IPS DF 6.9 (cell line): ENCODE data around the gene TEAD4.

Source experiments
- DNase-seq: peaks from one replicate; pipeline ENCODE4 v3.0.0-alpha.2; 2013; ENCODE audit warnings: low read depth, low spot score
- H3K27ac ChIP-seq: one replicate; pipeline ENCODE4 v1.5.1; 2013; ENCODE audit warnings: low read length, control low read depth
- H3K27me3 ChIP-seq: 2 replicates; pipeline ENCODE4 v1.6.1; 2013; ENCODE audit warnings: mild to moderate bottlenecking, low read length; ENCODE audit not compliant: control insufficient read depth, insufficient read depth
- H3K36me3 ChIP-seq: 2 replicates; pipeline ENCODE4 v1.6.1; 2013; ENCODE audit warnings: low read length; ENCODE audit not compliant: control insufficient read depth, insufficient read depth
- H3K4me1 ChIP-seq: 2 replicates; pipeline ENCODE4 v1.6.1; 2013; ENCODE audit warnings: low read length; ENCODE audit not compliant: control insufficient read depth, insufficient read depth
- H3K4me3 ChIP-seq: 2 replicates; pipeline ENCODE4 v1.5.1; 2013; ENCODE audit warnings: mild to moderate bottlenecking, low read length
- H3K9me3 ChIP-seq: 2 replicates; pipeline ENCODE4 v1.6.1; 2013; ENCODE audit warnings: low read length, inconsistent platforms; ENCODE audit not compliant: control insufficient read depth, insufficient read depth
- WGBS: extraction: QIAGEN DNeasy Blood & Tissue Kit; methylation state at CpG from one replicate; pipeline ENCODE4 v1.1.7; 2013; ENCODE audit warnings: mixed read lengths, missing lambda C conversion rate; ENCODE audit not compliant: insufficient read length, insufficient coverage; 5-methylcytosine and 5-hydroxymethylcytosine counted together

Gene TEAD4

DNA sequence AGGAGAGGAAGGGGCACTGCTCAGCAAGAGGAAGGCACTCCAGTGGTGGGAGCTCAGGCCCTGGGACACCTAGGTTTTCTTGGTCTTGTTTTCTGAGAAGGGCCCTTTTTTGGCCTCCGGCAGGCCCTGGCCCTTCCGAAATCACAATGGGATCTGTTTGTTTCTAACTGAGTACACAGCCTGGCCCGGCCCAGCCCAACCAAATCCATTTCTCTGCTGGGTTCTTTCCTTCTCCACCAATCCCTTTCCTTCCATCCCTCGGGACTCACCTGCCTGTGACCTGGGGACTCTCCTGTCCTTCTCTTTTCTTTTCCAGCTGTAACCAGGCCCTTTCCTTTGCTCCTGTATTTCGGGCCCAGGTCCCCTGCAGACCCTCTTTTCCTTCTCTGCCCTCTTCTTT, 18.6 kb downstream of the TEAD4 start:
- DNase-seq, result no peak
- no CpG with 5 or more reads among the region's 5 CpGs for WGBS
- Histone ChIP-seq H3K4me3 (no peak overlapping the region), H3K27ac (no peak overlapping the region), H3K9me3 (no peaks in the 10 kb centered on the region), H3K4me1 (peaks cover 9% of the 10 kb centered on the region), H3K27me3 (no peaks in the 10 kb centered on the region), H3K36me3 (peaks cover 10% of the 10 kb centered on the region)

DNA sequence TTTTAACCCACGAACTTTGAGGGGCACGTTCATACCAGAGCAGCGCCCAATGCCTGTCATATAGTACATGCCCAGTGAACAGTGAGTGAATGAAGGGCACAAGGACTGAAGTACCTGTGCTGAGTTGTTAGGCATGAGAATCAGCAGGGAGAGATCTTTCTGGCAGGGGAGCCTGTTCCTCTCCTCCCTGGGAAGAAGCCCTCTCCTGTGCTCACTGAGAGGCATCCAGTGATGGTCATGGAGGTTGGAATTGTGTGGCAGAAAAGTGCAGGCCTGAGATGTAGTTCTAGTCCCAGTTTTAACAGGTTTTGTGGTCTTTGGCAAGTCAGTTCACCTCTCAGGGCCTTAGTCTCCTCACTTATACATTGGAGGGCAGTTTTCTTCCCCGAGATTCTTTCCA, 20.6 kb downstream of the TEAD4 start:
- H3K36me3 ChIP-seq, result peaks cover 18% of the 10 kb centered on the region
- H3K27ac ChIP-seq, result no peak overlapping the region
- no peak for DNase-seq
- no peaks in the 10 kb centered on the region for H3K9me3 ChIP-seq
- peaks cover 4% of the 10 kb centered on the region for H3K4me1 ChIP-seq
- no CpG with 5 or more reads among the region's 4 CpGs for WGBS
- no peak overlapping the region for H3K4me3 ChIP-seq
- no peaks in the 10 kb centered on the region for H3K27me3 ChIP-seq

DNA sequence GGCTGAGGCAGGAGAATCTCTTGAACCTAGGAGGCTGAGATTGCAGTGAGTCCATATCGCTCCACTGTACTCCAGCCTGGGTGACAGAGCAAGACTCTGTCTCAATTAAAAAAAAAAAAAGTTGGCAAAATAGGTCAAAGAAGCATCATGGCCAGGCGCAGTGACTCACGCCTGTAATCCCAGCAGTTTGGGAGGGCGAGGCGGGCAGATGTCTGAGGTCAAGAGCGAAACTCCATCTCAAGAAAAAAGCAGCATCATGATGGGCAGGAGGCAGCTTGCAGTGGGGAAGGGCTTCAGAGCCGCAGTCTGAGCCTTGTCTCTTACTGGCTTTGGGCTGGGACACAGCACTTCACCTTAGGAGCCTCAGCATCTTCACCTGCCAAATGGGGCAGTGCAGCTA, 21.4 kb downstream of the TEAD4 start:
- Histone ChIP-seq H3K27ac (no peak overlapping the region), H3K36me3 (peaks cover 18% of the 10 kb centered on the region), H3K9me3 (no peaks in the 10 kb centered on the region), H3K27me3 (no peaks in the 10 kb centered on the region), H3K4me1 (peaks cover 4% of the 10 kb centered on the region), H3K4me3 (no peak overlapping the region)
- DNase-seq, result no peak
- WGBS, result no CpG with 5 or more reads among the region's 7 CpGs

DNA sequence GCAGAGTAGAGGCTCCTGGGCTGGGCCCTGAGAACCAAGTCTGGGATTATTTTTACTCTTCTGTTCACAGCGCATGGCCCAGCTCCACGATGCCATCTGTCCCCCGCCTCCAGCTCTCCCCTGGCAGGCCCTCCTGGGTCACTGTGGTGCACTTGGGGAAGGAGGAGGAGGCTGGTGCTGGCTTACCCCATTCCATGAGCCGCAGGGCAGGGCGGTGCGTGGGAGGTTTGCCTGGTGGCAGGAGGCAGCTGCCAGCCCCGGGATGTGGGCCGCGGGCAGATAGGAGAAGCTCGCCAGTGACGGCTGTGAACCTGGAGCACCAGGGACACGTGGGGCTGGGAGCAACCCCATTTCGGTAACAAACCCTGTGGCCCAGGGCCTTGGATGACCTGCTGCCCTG, 23.2 kb downstream of the TEAD4 start:
- Histone ChIP-seq H3K4me1 (no peaks in the 10 kb centered on the region; the same call in 1 of the 2 replicates), H3K9me3 (no peaks in the 10 kb centered on the region), H3K36me3 (peaks cover 18% of the 10 kb centered on the region), H3K27me3 (no peaks in the 10 kb centered on the region), H3K27ac (no peak overlapping the region), H3K4me3 (no peak overlapping the region)
- no peak for DNase-seq
- no CpG with 5 or more reads among the region's 13 CpGs for WGBS

DNA sequence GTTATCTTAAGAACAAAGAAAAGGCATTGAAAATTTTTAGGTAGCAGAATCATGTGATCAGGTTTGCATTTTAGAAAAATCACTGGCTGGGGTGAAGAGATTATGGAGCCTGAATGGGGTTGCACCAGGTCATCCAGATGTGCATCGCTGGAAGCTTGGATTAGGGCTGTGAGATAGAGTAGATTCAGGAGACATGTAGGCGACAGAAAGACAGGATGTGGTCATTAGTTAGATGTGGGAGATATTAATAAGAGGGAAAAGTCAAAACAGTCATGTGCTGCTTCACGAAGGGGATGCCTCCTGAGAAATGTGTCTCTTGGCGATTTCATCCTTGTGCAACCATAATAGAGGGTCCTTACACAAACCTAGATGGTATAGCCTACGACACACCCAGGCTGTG, 25.1 kb downstream of the TEAD4 start:
- WGBS, result 100% methylated on average over 1 of the region's 5 CpGs
- no peaks in the 10 kb centered on the region for H3K9me3 ChIP-seq
- no peak overlapping the region for H3K27ac ChIP-seq
- H3K36me3 ChIP-seq, result peaks cover 16% of the 10 kb centered on the region
- no peak overlapping the region for H3K4me3 ChIP-seq
- H3K27me3 ChIP-seq, result no peaks in the 10 kb centered on the region
- no peak for DNase-seq
- H3K4me1 ChIP-seq, result no peaks in the 10 kb centered on the region; the same call in 1 of the 2 replicates

DNA sequence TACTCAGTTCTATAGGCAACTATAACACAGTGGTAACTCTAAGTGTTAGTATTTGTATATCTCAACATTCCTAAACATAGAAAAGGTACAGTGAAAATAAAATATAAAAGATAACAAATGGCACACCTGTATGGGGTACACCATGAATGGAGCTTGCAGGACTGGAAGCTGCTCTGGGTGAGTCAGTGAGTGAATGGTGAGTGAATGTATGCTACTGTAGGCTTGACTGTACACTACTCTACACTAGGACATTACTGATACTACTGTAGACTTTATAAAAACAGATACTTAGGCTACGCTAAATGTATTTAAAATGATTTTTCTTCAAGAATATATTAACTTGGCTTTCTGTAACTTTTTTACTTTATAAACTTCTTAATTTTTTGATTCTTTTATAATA, 25.5 kb downstream of the TEAD4 start:
- no CpG with 5 or more reads among the region's 1 CpG for WGBS
- Histone ChIP-seq H3K9me3 (no peaks in the 10 kb centered on the region), H3K36me3 (peaks cover 12% of the 10 kb centered on the region), H3K27me3 (no peaks in the 10 kb centered on the region), H3K27ac (no peak overlapping the region), H3K4me3 (no peak overlapping the region), H3K4me1 (no peaks in the 10 kb centered on the region; the same call in 1 of the 2 replicates)
- DNase-seq, result no peak

DNA sequence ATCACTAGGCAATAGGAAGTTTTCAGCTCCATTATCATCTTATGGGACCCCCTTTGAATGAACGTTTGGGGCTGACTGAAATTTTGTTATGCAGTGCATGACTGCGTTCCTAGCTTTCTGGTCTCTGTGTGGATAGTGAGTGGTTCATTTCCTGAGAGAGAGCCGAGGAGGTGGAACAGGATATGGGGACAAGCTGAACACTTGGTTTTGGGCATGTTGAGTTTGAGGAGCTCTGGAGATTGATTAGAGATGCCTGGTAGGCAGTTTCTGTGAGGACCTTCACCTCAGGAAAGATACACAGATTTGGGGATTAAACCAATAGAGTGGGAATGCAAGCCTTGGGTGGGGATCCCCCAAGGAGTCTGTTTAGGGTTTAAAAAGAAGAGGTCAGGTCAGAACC, 27.7 kb downstream of the TEAD4 start:
- Histone ChIP-seq H3K4me3 (no peak overlapping the region), H3K4me1 (no peaks in the 10 kb centered on the region; the same call in 1 of the 2 replicates), H3K9me3 (no peaks in the 10 kb centered on the region), H3K27me3 (no peaks in the 10 kb centered on the region), H3K36me3 (peaks cover 11% of the 10 kb centered on the region), H3K27ac (no peak overlapping the region)
- WGBS, result no CpG with 5 or more reads among the region's 3 CpGs
- DNase-seq, result no peak

DNA sequence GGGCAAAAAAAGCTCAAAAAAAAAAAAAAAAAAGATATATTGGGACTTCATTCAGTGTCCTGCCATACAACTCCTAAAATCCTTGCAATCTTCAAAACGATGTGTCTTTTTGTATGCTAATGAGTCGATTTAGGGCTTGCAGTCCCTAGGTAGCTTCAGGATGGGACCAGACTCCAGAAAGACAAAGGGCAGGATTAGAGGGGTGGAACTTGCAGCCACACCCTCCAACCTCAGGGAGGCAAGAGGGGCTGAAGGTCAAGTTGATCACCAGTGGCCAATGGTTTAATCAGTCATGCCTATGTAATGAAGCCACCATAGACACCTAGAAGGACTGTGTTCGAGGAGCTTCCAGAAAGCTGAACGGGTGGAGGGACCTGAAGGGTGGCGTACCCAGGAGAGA, 29.3 kb downstream of the TEAD4 start:
- Histone ChIP-seq H3K27me3 (no peaks in the 10 kb centered on the region), H3K4me3 (no peak overlapping the region), H3K9me3 (no peaks in the 10 kb centered on the region), H3K27ac (no peak overlapping the region), H3K36me3 (peaks cover 5% of the 10 kb centered on the region; the same call in 1 of the 2 replicates), H3K4me1 (no peaks in the 10 kb centered on the region)
- WGBS, result no CpG with 5 or more reads among the region's 5 CpGs
- DNase-seq, result no peak

DNA sequence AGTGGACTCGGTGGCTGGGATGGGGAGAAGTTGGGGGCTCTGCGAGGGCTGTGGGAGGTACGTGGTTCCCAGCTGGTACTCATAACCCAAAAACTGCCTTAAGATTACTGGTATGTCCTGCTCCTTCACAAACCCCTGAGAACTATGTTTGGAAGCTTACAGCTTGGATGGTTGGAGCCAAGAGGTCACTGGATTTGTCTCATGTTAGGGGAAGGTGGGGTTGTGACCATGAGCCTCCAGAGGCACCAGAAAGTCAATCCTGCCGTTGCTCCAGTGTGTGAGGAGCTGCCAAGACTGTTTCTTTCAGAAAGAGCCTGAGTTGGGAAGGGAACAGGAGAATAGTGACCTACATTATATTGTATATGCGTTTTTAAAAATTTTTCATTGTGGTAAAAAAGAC, 33.5 kb downstream of the TEAD4 start:
- Histone ChIP-seq H3K27ac (no peak overlapping the region), H3K36me3 (peaks cover 10% of the 10 kb centered on the region), H3K4me1 (peaks cover 2% of the 10 kb centered on the region; the same call in 1 of the 2 replicates), H3K27me3 (no peaks in the 10 kb centered on the region), H3K9me3 (no peaks in the 10 kb centered on the region), H3K4me3 (no peak overlapping the region)
- DNase-seq, result no peak
- no CpG with 5 or more reads among the region's 5 CpGs for WGBS

DNA sequence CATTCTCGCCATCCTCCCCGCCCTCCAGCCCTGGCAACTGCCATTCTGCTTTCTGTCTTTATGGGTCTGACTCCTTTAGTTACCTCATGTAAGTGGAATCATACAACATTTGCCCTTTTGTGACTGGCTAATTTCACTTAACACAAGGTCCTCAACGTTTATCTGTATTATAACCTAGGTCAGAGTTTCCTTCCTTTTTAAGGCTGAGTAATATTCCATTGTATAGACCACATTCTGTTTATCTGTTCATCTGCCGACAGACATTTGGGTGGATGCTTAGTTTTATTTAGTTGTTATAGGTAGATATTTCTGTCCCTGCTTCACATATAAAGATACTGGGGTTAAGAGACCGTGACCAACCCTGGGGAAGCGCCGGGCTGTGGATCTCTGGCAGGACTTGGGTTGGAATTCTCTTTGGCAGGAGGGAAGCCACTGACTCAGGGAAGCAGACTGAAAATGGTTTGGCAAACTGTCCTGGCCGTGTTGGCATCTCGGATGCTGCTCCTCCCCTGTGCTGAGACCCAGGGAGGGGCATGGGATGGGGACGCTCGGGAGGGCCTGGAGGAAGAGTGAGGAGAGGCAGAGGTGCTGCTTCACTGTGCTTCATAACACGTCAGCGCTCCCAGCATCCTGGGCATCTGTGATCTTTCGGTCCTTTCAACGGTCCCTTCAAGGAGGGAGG, 38.9 kb downstream of the TEAD4 start:
- Histone ChIP-seq H3K9me3 (no peaks in the 10 kb centered on the region), H3K36me3 (peaks cover 10% of the 10 kb centered on the region), H3K4me1 (peaks cover 14% of the 10 kb centered on the region), H3K27me3 (no peaks in the 10 kb centered on the region), H3K4me3 (no peak overlapping the region), H3K27ac (no peak overlapping the region)
- no peak for DNase-seq
- 100% methylated on average over 1 of the region's 15 CpGs for WGBS

DNA sequence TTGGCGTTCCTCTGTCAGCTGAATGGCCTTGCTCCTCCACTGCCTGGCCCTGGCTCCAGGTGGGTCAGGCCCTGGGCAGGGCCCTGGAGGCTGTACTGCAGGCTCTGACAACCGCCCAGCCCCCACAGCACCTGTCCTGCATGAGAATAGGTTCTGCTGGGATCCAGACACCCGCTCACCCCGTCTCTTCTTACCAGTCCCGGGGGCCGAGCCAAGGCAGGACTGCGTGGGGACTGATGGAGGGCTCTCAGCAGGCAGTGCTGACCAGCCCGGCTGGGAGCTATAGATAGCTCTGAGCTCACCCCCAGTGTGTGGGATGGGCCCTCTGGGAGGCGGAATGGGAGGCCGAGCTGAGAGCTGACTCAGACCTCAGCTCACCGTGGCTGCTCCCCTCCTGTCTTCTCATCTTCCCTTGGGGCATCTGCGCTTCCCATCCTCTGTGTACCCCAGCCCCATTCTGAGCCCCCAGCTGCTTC, 39.6 kb downstream of the TEAD4 start:
- Histone ChIP-seq H3K4me3 (no peak overlapping the region), H3K36me3 (peaks cover 14% of the 10 kb centered on the region), H3K4me1 (peaks cover 15% of the 10 kb centered on the region), H3K9me3 (no peaks in the 10 kb centered on the region), H3K27me3 (no peaks in the 10 kb centered on the region), H3K27ac (no peak overlapping the region)
- DNase-seq, result no peak
- no CpG with 5 or more reads among the region's 12 CpGs for WGBS
